A549 (cell line): ENCODE measurements around the gene PRMT3. TPM values are rescaled to one million over a fixed set of nuclear protein-coding genes. Genes with fewer than 3 reads are reported as not detected.

Source experiments
- CBX2 ChIP-seq: fragments of 200-600 bp; sonication (generic); IDR thresholded peaks from 2 replicates; pipeline ENCODE4 v1.6.1; 2016; ENCODE audit warnings: low read depth, mild to moderate bottlenecking, borderline replicate concordance
- CBX8 ChIP-seq: fragments of 200-600 bp; sonication (generic); IDR thresholded peaks from 2 replicates; pipeline ENCODE4 v1.6.1; 2016
- EHMT2 ChIP-seq: fragments of 200-600 bp; sonication (generic); IDR thresholded peaks from 2 replicates; pipeline ENCODE4 v1.6.1; 2016; ENCODE audit warnings: antibody characterized with exemption, low read depth, mild to moderate bottlenecking, moderate library complexity
- FOSB ChIP-seq: fragments of 250-450 bp; sonication (Bioruptor Pico); IDR thresholded peaks from 2 replicates; pipeline ENCODE4 v1.5.0; 2020; ENCODE audit warnings: mild to moderate bottlenecking, moderate library complexity
- FOXS1 ChIP-seq: fragments of 250-450 bp; sonication (Bioruptor Pico); IDR thresholded peaks from 2 replicates; pipeline ENCODE4 v1.5.0; 2020; ENCODE audit warnings: mild to moderate bottlenecking, moderate library complexity
- HOXA7 ChIP-seq: fragments of 250-450 bp; sonication (Bioruptor Pico); IDR thresholded peaks from 2 replicates; pipeline ENCODE4 v1.5.0; 2020; ENCODE audit warnings: mild to moderate bottlenecking, moderate library complexity
- HOXB13 ChIP-seq: fragments of 250-450 bp; sonication (Bioruptor Pico); IDR thresholded peaks from 2 replicates; pipeline ENCODE4 v1.5.0; 2020; ENCODE audit warnings: low read depth, mild to moderate bottlenecking, moderate library complexity
- HOXB5 ChIP-seq: fragments of 250-450 bp; sonication (Bioruptor Pico); IDR thresholded peaks from 2 replicates; pipeline ENCODE4 v1.5.0; 2020; ENCODE audit warnings: mild to moderate bottlenecking, moderate library complexity
- JUN ChIP-seq, 2 experiments: fragments of >200 bp; sonication (Bioruptor Twin); formaldehyde crosslinking; IDR thresholded peaks; 2 replicates in 1 of 2; 3 replicates in 1 of 2; pipeline ENCODE4 v1.6.1; 2016 to 2017
- MAFK ChIP-seq: fragments of 450-650 bp; IDR thresholded peaks from 2 replicates; pipeline ENCODE4 v1.6.1; 2014; ENCODE audit not compliant: partially characterized antibody
- NR3C1 ChIP-seq: fragments of >200 bp; sonication (Bioruptor Twin); formaldehyde crosslinking; IDR thresholded peaks from 3 replicates; pipeline ENCODE4 v1.6.1; 2017
- RAD21 ChIP-seq, 2 experiments: fragments of >200 bp in 1 of 2; sonication (Bioruptor Twin) in 1 of 2; formaldehyde crosslinking in 1 of 2; IDR thresholded peaks in 1 of 2; conservative IDR thresholded peaks in 1 of 2; 2 replicates in 1 of 2; 3 replicates in 1 of 2; pipeline ENCODE4 v1.6.1; 2012 to 2018; ENCODE audit warnings: inconsistent platforms in 1 of 2
- RARB ChIP-seq: fragments of 250-450 bp; sonication (Bioruptor Pico); IDR thresholded peaks from 2 replicates; pipeline ENCODE4 v1.8.0; 2021; ENCODE audit warnings: mild to moderate bottlenecking, moderate library complexity
- RFX5 ChIP-seq: fragments of 450-650 bp; IDR thresholded peaks from 2 replicates; pipeline ENCODE4 v1.7.1; 2014; ENCODE audit warnings: antibody characterized with exemption, mild to moderate bottlenecking, moderate library complexity
- SMC3 ChIP-seq: fragments of >200 bp; sonication (Bioruptor Twin); formaldehyde crosslinking; IDR thresholded peaks from 3 replicates; pipeline ENCODE4 v1.6.1; 2018; ENCODE audit warnings: inconsistent platforms
- ZFP36 ChIP-seq: fragments of 450-650 bp; IDR thresholded peaks from 2 replicates; pipeline ENCODE4 v1.6.1; 2014; ENCODE audit warnings: borderline replicate concordance; ENCODE audit not compliant: partially characterized antibody
- ZSCAN20 ChIP-seq: fragments of 250-450 bp; sonication (Bioruptor Pico); IDR thresholded peaks from 2 replicates; pipeline ENCODE4 v1.8.0; 2022; ENCODE audit warnings: mild to moderate bottlenecking, moderate library complexity
- polyA plus RNA-seq, 4 experiments: library from polyadenylated mRNA; depleted of rRNA in 3 of 4; stranded (reverse); fragments of >200 nt; fragmentation: RNase III in 1 of 4; extraction: RNeasy Plus Mini Kit Qiagen cat#74134 plus additional on column Dnase treatment in 1 of 4; gene quantifications; 2 replicates in 3 of 4; 3 replicates in 1 of 4; pipeline ENCODE4 v1.2.3, GENCODE V29; 2011 to 2017
- TF ChIP-seq, protein P1 (sequence below): fragments of 200-600 bp; sonication (generic); IDR thresholded peaks from 2 replicates; pipeline ENCODE4 v1.6.1; 2016; ENCODE audit warnings: antibody characterized with exemption, mild to moderate bottlenecking, moderate library complexity
- TF ChIP-seq, protein P2 (sequence below): fragments of >200 bp; sonication (Bioruptor Twin); formaldehyde crosslinking; IDR thresholded peaks from 3 replicates; pipeline ENCODE4 v1.5.1; 2016
- TF ChIP-seq, protein P3 (sequence below): fragments of >200 bp; sonication (Bioruptor Twin); formaldehyde crosslinking; IDR thresholded peaks from 3 replicates; pipeline ENCODE4 v1.6.1; 2016
- TF ChIP-seq, protein P4 (sequence below): IDR thresholded peaks from 2 replicates; pipeline ENCODE4 v1.6.1; 2012; ENCODE audit warnings: low read depth, borderline replicate concordance

PRMT3 gene
- polyA plus RNA-seq, 2 of the 4 experiments (the other 2 are of a cell fraction): 34.6 to 53.9 TPM

DNA sequence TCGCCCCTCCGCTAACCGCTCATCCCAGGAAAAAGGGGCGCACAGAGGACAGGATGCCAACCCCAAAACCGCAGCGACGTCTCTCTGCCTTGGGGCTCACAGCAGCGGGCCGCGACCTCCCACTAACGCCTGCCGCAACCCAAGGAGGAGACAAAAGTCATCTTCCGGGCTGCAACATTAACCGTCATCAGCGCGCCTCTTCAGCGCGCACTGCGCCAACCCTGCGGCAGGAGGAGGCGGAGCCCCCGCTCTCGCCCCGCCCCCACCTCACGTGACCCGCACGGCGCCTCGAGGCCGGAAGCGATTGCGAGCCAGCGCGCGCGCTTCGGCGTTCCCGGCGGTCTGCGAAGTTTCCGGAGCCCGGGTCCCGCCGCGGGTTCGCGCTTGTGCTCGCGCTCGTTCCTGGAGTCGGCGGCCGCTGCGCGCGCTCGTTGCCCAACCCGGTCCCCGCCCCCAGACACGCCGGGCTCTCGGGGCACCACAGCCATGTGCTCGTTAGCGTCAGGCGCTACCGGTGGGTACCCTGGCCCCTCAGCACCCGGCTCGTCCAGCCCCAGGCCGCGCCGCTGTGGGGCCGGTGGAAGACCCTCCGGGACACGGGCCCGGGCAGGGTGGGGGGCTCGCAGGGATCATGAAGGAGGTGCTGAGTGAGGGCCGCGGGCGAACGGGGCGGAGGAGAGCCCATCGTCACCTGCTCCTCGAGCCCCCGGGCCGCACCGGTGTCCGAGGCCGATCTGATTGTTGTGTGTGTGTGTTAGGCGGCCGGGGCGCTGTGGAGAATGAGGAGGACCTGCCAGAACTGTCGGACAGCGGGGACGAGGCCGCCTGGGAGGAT is at the start of gene PRMT3 (continued):
- TF ChIP-seq, protein P1, sequence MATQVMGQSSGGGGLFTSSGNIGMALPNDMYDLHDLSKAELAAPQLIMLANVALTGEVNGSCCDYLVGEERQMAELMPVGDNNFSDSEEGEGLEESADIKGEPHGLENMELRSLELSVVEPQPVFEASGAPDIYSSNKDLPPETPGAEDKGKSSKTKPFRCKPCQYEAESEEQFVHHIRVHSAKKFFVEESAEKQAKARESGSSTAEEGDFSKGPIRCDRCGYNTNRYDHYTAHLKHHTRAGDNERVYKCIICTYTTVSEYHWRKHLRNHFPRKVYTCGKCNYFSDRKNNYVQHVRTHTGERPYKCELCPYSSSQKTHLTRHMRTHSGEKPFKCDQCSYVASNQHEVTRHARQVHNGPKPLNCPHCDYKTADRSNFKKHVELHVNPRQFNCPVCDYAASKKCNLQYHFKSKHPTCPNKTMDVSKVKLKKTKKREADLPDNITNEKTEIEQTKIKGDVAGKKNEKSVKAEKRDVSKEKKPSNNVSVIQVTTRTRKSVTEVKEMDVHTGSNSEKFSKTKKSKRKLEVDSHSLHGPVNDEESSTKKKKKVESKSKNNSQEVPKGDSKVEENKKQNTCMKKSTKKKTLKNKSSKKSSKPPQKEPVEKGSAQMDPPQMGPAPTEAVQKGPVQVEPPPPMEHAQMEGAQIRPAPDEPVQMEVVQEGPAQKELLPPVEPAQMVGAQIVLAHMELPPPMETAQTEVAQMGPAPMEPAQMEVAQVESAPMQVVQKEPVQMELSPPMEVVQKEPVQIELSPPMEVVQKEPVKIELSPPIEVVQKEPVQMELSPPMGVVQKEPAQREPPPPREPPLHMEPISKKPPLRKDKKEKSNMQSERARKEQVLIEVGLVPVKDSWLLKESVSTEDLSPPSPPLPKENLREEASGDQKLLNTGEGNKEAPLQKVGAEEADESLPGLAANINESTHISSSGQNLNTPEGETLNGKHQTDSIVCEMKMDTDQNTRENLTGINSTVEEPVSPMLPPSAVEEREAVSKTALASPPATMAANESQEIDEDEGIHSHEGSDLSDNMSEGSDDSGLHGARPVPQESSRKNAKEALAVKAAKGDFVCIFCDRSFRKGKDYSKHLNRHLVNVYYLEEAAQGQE: no peak; the same call in 1 of the 2 replicates
- TF ChIP-seq, protein P2, sequence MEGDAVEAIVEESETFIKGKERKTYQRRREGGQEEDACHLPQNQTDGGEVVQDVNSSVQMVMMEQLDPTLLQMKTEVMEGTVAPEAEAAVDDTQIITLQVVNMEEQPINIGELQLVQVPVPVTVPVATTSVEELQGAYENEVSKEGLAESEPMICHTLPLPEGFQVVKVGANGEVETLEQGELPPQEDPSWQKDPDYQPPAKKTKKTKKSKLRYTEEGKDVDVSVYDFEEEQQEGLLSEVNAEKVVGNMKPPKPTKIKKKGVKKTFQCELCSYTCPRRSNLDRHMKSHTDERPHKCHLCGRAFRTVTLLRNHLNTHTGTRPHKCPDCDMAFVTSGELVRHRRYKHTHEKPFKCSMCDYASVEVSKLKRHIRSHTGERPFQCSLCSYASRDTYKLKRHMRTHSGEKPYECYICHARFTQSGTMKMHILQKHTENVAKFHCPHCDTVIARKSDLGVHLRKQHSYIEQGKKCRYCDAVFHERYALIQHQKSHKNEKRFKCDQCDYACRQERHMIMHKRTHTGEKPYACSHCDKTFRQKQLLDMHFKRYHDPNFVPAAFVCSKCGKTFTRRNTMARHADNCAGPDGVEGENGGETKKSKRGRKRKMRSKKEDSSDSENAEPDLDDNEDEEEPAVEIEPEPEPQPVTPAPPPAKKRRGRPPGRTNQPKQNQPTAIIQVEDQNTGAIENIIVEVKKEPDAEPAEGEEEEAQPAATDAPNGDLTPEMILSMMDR: peak; percentile 95
- TF ChIP-seq ZSCAN20 (CRISPR knock-in tag): no peak
- TF ChIP-seq NR3C1: no peak
- TF ChIP-seq RARB: no peak
- no peak for TF ChIP-seq CBX2
- no peak for TF ChIP-seq FOXS1 (CRISPR knock-in tag)
- TF ChIP-seq EHMT2: no peak
- TF ChIP-seq HOXA7 (CRISPR knock-in tag): no peak
- peak; percentile 80 for TF ChIP-seq SMC3
- TF ChIP-seq ZFP36: no peak
- TF ChIP-seq, protein P3, sequence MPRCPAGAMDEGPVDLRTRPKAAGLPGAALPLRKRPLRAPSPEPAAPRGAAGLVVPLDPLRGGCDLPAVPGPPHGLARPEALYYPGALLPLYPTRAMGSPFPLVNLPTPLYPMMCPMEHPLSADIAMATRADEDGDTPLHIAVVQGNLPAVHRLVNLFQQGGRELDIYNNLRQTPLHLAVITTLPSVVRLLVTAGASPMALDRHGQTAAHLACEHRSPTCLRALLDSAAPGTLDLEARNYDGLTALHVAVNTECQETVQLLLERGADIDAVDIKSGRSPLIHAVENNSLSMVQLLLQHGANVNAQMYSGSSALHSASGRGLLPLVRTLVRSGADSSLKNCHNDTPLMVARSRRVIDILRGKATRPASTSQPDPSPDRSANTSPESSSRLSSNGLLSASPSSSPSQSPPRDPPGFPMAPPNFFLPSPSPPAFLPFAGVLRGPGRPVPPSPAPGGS: peak; percentile 55; the same call in 1 of the 3 replicates
- no peak for TF ChIP-seq FOSB
- peak; percentile 89 for TF ChIP-seq JUN (IDR thresholded peaks at IDR 0.05)
- peak; percentile 63; the same call in 1 of the 2 replicates for TF ChIP-seq RFX5
- TF ChIP-seq MAFK: no peak
- TF ChIP-seq, protein P4, sequence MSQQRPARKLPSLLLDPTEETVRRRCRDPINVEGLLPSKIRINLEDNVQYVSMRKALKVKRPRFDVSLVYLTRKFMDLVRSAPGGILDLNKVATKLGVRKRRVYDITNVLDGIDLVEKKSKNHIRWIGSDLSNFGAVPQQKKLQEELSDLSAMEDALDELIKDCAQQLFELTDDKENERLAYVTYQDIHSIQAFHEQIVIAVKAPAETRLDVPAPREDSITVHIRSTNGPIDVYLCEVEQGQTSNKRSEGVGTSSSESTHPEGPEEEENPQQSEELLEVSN: peak; percentile 71; the same call in 1 of the 2 replicates
- TF ChIP-seq CBX8: no peak
- no peak for TF ChIP-seq HOXB13
- peak in 1 of 2 experiments; percentile 61; a peak in 3 of 5 replicates for TF ChIP-seq RAD21 (conservative IDR thresholded peaks at IDR 0.05 in 1 of 2, IDR thresholded peaks at IDR 0.05 in 1 of 2)
- TF ChIP-seq HOXB5 (CRISPR knock-in tag): 0 out of 2 replicates have a peak, but pooled peaks have one; percentile 50
